ENCODE data around the gene GLIS1.

The GLIS1 gene

GRCh38 chr1:53694718-53695091 lies 44.3 kb downstream of the GLIS1 start:
- TF ChIP-seq CTCF (conservative IDR thresholded peaks at IDR 0.05) (no peak), ZFX (IDR thresholded peaks at IDR 0.05) (no peak)
- no peak overlapping the region for H3K27ac ChIP-seq

DNA sequence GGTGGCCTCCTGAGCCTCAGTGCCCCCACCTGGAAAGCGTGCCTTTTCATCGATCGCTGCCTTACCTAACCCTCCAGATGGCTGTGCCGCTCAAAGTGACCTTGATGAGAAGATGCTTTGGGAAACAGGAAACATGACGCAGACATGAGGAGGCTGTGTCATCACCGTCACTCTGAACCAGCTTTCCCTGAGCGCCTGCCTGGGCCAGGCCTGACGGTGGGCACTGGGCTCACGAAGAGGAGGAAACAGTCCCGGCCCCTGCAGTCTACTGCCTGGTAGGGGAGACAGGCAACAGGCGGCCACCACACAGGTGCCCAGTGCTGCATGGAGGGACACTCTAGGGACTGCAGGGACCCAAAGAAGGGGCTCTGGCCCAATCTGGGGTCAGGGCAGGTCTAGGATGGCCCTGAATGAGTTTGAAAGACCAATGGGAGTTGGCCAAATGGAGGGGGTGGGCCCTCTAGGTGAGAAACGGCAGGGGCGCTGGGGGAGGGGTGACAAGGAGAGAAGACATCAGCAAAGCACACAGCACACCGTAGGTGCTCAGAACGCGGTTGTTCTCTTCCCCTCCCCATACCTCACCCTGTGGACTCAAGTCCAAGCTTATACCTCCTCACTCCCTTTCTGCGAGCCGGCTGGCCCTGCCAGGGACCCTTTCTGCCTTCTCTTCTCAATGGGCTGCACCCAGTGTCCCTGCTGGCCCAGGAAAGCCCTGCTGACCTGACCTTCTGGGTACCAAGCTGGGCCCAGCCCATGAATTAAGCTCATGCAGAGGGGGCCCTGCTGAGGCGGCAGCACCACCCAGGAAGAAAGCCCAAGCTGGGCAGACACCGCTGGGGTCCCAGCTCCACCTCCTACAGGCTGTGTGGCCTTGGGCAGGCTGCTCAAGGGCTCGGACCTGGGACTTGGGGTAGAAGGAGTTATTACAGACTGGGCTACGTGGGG lies 44.9 kb downstream of the GLIS1 start:
- no peak overlapping the region for H3K27ac ChIP-seq
- TF ChIP-seq CTCF (conservative IDR thresholded peaks at IDR 0.05) (no peak), ZFX (IDR thresholded peaks at IDR 0.05) (no peak)

DNA sequence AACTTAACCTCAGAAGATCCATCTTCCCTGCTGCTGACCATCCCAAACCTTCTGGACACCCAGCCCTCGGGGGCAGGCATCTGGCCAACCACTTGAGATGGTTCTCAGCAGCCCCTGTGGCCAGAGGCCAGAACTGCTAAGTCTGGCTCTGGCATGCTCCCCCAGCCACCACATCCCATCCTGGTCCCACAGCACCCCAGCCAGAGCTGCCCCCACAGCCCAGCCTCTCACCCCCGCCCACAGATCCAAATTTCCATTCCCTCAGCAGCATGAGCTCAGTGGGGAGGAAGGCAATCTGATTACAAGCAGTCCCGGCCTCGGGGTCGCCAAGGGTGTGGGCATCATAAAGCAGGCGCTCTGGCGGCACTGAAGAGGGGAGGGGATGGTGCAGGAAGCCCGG lies 45.6 kb downstream of the GLIS1 start:
- no peak overlapping the region for H3K27ac ChIP-seq
- TF ChIP-seq ZFX (IDR thresholded peaks at IDR 0.05) = no peak
- no peak for TF ChIP-seq CTCF (conservative IDR thresholded peaks at IDR 0.05)

DNA sequence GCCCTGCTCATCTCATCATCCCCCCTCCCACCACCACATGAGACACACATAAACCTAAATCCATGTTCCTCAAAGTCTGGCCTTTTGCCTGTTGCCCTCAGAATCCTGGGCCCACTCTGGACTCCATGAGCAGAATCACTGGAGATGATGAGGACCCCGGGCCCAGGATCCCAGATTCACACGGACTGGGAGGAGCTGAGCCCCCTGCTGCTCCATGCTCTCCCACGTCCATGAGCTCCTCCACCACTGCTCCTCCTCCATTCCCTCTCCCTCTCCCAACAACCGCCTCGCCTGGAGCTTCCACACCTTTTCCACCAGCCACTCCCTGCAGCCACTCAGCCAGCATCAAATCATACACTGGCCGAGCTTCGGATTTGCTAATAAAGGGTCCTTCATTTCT lies 47.6 kb downstream of the GLIS1 start:
- no peak overlapping the region for H3K27ac ChIP-seq
- TF ChIP-seq ZFX (IDR thresholded peaks at IDR 0.05) = no peak
- no peak for TF ChIP-seq CTCF (conservative IDR thresholded peaks at IDR 0.05)

DNA sequence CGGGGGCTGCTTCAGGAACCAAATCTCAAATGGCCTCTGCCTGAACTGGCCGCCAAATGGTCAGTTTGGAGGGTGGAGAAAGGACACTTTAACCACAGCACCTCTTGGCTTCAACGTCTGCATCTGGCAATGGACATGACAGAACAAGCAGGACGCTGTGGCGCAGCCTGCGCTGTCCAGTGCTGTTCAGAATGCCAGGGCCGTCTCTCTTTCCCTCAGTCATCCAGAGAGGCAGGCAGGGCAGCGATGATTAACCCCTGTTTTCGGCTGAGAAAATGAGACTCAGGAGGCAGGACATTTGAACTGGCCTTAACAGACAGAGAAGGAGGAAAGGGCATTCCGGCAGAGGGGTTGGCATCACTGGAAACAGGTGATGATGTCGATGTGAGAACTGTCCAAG lies 48.6 kb downstream of the GLIS1 start:
- no peak for TF ChIP-seq ZFX (IDR thresholded peaks at IDR 0.05)
- no peak for TF ChIP-seq CTCF (conservative IDR thresholded peaks at IDR 0.05)
- H3K27ac ChIP-seq = no peak overlapping the region

GRCh38 chr1:53689736-53690326 lies 49.1 kb downstream of the GLIS1 start:
- no peak overlapping the region for H3K27ac ChIP-seq
- TF ChIP-seq CTCF (conservative IDR thresholded peaks at IDR 0.05) (no peak), ZFX (IDR thresholded peaks at IDR 0.05) (no peak)

DNA sequence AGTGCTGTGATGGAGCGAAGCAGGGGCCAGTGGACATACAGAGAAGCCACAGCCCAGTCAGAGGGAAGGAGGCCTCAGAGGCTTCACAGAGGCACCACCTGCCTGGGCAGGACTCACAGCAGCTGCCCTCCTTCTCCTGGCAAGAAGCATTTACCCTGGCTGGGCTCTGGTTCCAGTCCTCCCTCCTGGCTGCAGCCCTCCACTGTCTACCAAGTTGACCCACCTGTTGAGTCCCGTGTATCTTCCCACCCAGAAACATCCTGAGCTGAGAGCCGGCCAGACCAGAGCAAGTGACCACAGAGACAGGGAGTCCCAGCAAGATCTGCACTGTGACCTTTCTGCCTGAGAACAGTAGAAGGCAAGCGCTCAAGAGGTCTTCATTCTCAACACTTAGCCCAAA lies 49.7 kb downstream of the GLIS1 start:
- H3K27ac ChIP-seq = no peak overlapping the region
- no peak for TF ChIP-seq ZFX (IDR thresholded peaks at IDR 0.05)
- TF ChIP-seq CTCF (conservative IDR thresholded peaks at IDR 0.05) = no peak
